D721Med (cell line): Measurements from ENCODE around the gene OVAAL.
A peak's percentile ranks its signal among the peaks of the same experiment; 100 is the strongest.

Experiments used
- DNase-seq: peaks from one replicate; pipeline ENCODE4 v3.0.0; 2011; ENCODE audit warnings: low spot score; ENCODE audit not compliant: insufficient read length
- FAIRE-seq: peaks from 2 replicates; lab custom pipeline; 2011; peaks lifted over from hg19 to GRCh38; lab: Jason Lieb, UNC
- CTCF ChIP-seq: IDR thresholded peaks from 2 replicates; pipeline ENCODE4 v1.5.1; 2012; ENCODE audit warnings: mild to moderate bottlenecking, control low read depth; ENCODE audit not compliant: insufficient read depth; ENCODE audit errors: missing control alignments

OVAAL gene

GRCh38 chr1:180612632-180613031 lies 53.9 kb downstream of the OVAAL start:
- FAIRE-seq (peak; percentile 55), DNase-seq (no peak)
- no peak for TF ChIP-seq CTCF

GRCh38 chr1:180614730-180615129 lies 56.0 kb downstream of the OVAAL start:
- no peak for TF ChIP-seq CTCF
- FAIRE-seq (no peak), DNase-seq (no peak)

- no peak for DNase-seq
- TF ChIP-seq CTCF: no peak
- no peak for FAIRE-seq
Measured at GRCh38 chr1:180615493-180616290, 56.9 kb downstream of the OVAAL start.
